GM13977 (cell line): ENCODE measurements around the gene TDRKH.
A peak's percentile ranks its signal among the peaks of the same experiment; 100 is the strongest.

Experiments
- DNase-seq: peaks from one replicate; pipeline ENCODE4 v3.0.0; 2012; ENCODE audit warnings: low spot score
- CTCF ChIP-seq: IDR thresholded peaks from 2 replicates; pipeline ENCODE4 v1.5.1; 2012; ENCODE audit warnings: mild to moderate bottlenecking, control low read depth; ENCODE audit not compliant: insufficient read depth; ENCODE audit errors: extremely low read depth, missing control alignments
- in situ Hi-C: fragments of 300-500 bp; cut with MboI; formaldehyde crosslinking; loops from one replicate; pipeline ENCODE4 v1.12.0; 2022; ENCODE audit warnings: low sequenced_read_pairs, low pct_unique_long_range_greater_than_20kb, mixed read lengths, inconsistent platforms; ENCODE audit not compliant: unreplicated experiment

TDRKH gene

GRCh38 chr1:151837197-151837596 is 46.9 kb upstream of the TDRKH start:
- in situ Hi-C loops: no loop called here
- TF ChIP-seq CTCF: no peak
- DNase-seq: peak; percentile 58

GRCh38 chr1:151835596-151835995 is 45.3 kb upstream of the TDRKH start:
- no peak for TF ChIP-seq CTCF
- DNase-seq: no peak
- in situ Hi-C loops: no loop called here

- no peak for TF ChIP-seq CTCF
- no peak for DNase-seq
- in situ Hi-C loops: no loop called here
Observed at GRCh38 chr1:151834239-151834638, 43.9 kb upstream of the TDRKH start.

GRCh38 chr1:151833172-151833900 is 43.0 kb upstream of the TDRKH start:
- DNase-seq: no peak
- in situ Hi-C loops: no loop called here
- TF ChIP-seq CTCF: no peak

- no peak for DNase-seq
- TF ChIP-seq CTCF: no peak
- in situ Hi-C loops: no loop called here
Observed at GRCh38 chr1:151832318-151832980, 42.1 kb upstream of the TDRKH start.

- in situ Hi-C loops: no loop called here
- no peak for TF ChIP-seq CTCF
Observed at GRCh38 chr1:151831605-151832004, 41.3 kb upstream of the TDRKH start, which contains the start of gene RORC. Gene RORC, minus strand, starts transcription at chr1:151831802. Its CDS starts 38 bp downstream, at chr1:151831764.

GRCh38 chr1:151831256-151831591 is 40.9 kb upstream of the TDRKH start:
- in situ Hi-C loops: no loop called here

More at GRCh38 chr1:151831605-151832004, 41.3 kb upstream of the TDRKH start, which contains the start of gene RORC:
- DNase-seq: no peak

More at GRCh38 chr1:151831256-151831591, 40.9 kb upstream of the TDRKH start:
- DNase-seq: no peak
- TF ChIP-seq CTCF: no peak
